ENCODE results near the gene PFKP. TPM values are rescaled to one million over a fixed set of nuclear protein-coding genes. Genes with fewer than 3 reads are reported as not detected.

The PFKP gene
- total RNA-seq, 4 donors from 2014 or later, result 22.4 to 45.4 (median 29.1) TPM

DNA sequence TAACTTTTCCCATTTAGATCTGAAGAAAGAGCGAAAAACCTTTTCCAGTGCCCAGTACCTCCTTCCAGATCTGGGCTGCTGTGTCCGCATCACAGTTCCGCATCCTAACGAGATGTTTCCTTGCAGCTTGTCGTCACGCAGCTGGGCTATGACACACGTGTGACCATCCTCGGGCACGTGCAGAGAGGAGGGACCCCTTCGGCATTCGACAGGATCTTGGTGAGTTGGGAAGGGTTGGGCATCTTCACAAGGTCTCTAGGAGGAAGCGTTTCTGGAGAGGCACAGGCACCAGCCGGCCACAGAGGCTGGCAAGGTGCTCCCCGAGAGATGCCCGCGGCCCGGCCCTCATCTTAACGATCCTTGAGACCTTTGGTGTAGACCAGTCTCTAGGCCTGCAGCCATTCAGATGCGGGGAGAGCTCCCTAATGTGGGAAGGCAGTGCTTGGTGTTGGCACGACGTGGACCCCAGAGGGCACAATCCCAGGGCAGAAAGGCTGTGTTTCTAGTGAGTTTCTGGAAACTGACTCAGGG is 41.3 kb downstream of the PFKP start:
- 91 to 96% methylated on average over 21 of the region's 21 CpGs for WGBS, 2 donors
- TF ChIP-seq, protein P1, sequence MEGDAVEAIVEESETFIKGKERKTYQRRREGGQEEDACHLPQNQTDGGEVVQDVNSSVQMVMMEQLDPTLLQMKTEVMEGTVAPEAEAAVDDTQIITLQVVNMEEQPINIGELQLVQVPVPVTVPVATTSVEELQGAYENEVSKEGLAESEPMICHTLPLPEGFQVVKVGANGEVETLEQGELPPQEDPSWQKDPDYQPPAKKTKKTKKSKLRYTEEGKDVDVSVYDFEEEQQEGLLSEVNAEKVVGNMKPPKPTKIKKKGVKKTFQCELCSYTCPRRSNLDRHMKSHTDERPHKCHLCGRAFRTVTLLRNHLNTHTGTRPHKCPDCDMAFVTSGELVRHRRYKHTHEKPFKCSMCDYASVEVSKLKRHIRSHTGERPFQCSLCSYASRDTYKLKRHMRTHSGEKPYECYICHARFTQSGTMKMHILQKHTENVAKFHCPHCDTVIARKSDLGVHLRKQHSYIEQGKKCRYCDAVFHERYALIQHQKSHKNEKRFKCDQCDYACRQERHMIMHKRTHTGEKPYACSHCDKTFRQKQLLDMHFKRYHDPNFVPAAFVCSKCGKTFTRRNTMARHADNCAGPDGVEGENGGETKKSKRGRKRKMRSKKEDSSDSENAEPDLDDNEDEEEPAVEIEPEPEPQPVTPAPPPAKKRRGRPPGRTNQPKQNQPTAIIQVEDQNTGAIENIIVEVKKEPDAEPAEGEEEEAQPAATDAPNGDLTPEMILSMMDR (IDR thresholded peaks at IDR 0.05), result no peak
- TF ChIP-seq POLR2A (IDR thresholded peaks at IDR 0.05), result no peak
- TF ChIP-seq EP300 (IDR thresholded peaks at IDR 0.05), result no peak
- no peaks in the 10 kb centered on the region for H3K9me3 ChIP-seq
- peaks cover 0 to 31% (median 6%) of the 10 kb centered on the region in 3 donors for H3K36me3 ChIP-seq
- H3K27ac ChIP-seq, result peak overlapping the region in 2 of 4 donors; percentile 64 to 92
- H3K4me3 ChIP-seq, result no peak overlapping the region
- DNase-seq (ENCODE audit: low spot score in 2 of 2), result no peak
- peaks cover 0 to 12% (median 0%) of the 10 kb centered on the region in 4 donors for H3K4me1 ChIP-seq
- H3K27me3 ChIP-seq, result no peaks in the 10 kb centered on the region

- Histone ChIP-seq H3K4me1 (peaks cover 0 to 12% (median 0%) of the 10 kb centered on the region in 4 donors), H3K27me3 (no peaks in the 10 kb centered on the region), H3K36me3 (peaks cover 0 to 31% (median 6%) of the 10 kb centered on the region in 3 donors), H3K27ac (peak overlapping the region in 1 of 4 donors; percentile 92), H3K4me3 (no peak overlapping the region), H3K9me3 (no peaks in the 10 kb centered on the region)
- no peak for DNase-seq (ENCODE audit: low spot score in 2 of 2)
- TF ChIP-seq EP300 (IDR thresholded peaks at IDR 0.05) (no peak), POLR2A (IDR thresholded peaks at IDR 0.05) (no peak)
- TF ChIP-seq, protein P1 (IDR thresholded peaks at IDR 0.05), result no peak
- WGBS, 2 donors, result 91 to 98% methylated on average over 12 to 21 of the region's 21 CpGs
Measured at GRCh38 chr10:3109196-3109595, 41.8 kb downstream of the PFKP start.

DNA sequence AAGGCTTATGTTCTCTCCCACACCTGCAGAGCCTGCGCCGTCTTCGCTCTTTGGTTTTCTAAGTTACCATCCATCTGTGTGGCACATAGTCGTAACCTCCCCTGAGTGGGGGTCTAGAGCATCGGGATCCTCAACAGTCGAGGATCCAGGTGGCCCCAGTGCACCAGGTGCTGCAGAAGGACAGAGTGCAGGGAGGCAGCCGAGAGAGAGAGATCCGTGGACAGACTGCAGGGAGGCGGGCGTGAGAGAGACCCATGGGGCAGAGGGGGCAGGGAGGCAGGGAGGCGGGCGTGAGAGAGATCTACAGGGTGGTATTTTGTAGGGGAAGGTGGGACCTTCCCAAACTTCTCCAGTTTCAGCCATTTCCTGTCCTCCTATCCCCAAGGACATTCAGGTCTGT is 42.3 kb downstream of the PFKP start:
- TF ChIP-seq EP300 (IDR thresholded peaks at IDR 0.05) (no peak), POLR2A (IDR thresholded peaks at IDR 0.05) (no peak)
- TF ChIP-seq, protein P1 (IDR thresholded peaks at IDR 0.05), result no peak
- Histone ChIP-seq H3K9me3 (no peaks in the 10 kb centered on the region), H3K27ac (no peak overlapping the region), H3K4me1 (peaks cover 0 to 12% (median 0%) of the 10 kb centered on the region in 4 donors), H3K4me3 (no peak overlapping the region), H3K36me3 (peaks cover 0 to 34% (median 6%) of the 10 kb centered on the region in 3 donors), H3K27me3 (no peaks in the 10 kb centered on the region)
- no peak for DNase-seq (ENCODE audit: low spot score in 2 of 2)
- 85 to 90% methylated on average over 12 of the region's 12 CpGs for WGBS, 2 donors

- H3K4me1 ChIP-seq, result peaks cover 0 to 12% (median 0%) of the 10 kb centered on the region in 4 donors
- H3K27ac ChIP-seq, result no peak overlapping the region
- WGBS, 2 donors, result 76 to 84% methylated on average over 9 of the region's 9 CpGs
- peaks cover 0 to 34% (median 6%) of the 10 kb centered on the region in 3 donors for H3K36me3 ChIP-seq
- no peaks in the 10 kb centered on the region for H3K27me3 ChIP-seq
- no peak overlapping the region for H3K4me3 ChIP-seq
- TF ChIP-seq POLR2A (IDR thresholded peaks at IDR 0.05) (no peak), EP300 (IDR thresholded peaks at IDR 0.05) (no peak)
- TF ChIP-seq, protein P1 (IDR thresholded peaks at IDR 0.05), result no peak
- no peaks in the 10 kb centered on the region for H3K9me3 ChIP-seq
- DNase-seq (ENCODE audit: low spot score in 2 of 2), result no peak
Measured at GRCh38 chr10:3110782-3111620, 43.7 kb downstream of the PFKP start.

- TF ChIP-seq, protein P1 (IDR thresholded peaks at IDR 0.05), result no peak
- TF ChIP-seq POLR2A (IDR thresholded peaks at IDR 0.05), result no peak
- no peak for TF ChIP-seq EP300 (IDR thresholded peaks at IDR 0.05)
- no peak overlapping the region for H3K27ac ChIP-seq
- DNase-seq (ENCODE audit: low spot score in 2 of 2), result no peak
- H3K4me1 ChIP-seq, result peaks cover 0 to 12% (median 0%) of the 10 kb centered on the region in 4 donors
- no peaks in the 10 kb centered on the region for H3K9me3 ChIP-seq
- H3K27me3 ChIP-seq, result no peaks in the 10 kb centered on the region
- H3K36me3 ChIP-seq, result peaks cover 0 to 37% (median 6%) of the 10 kb centered on the region in 3 donors
- no peak overlapping the region for H3K4me3 ChIP-seq
- WGBS, 2 donors, result 32 to 55% methylated on average over 9 to 15 of the region's 15 CpGs
Measured at GRCh38 chr10:3111621-3112163, 44.3 kb downstream of the PFKP start.
